ENCODE results near the gene ASAP2.

GRCh38 chr2:9392898-9393765, 186.5 kb downstream of the ASAP2 start:
- TF ChIP-seq CTCF (optimal IDR thresholded peaks at IDR 0.05 in 1 of 3, IDR thresholded peaks at IDR 0.05 in 1 of 3, conservative IDR thresholded peaks at IDR 0.05 in 1 of 3; ENCODE audit: extremely low read depth in 1 of 3, insufficient read depth in 2 of 3, low read length in 3 of 3) (no peak), EZH2 (IDR thresholded peaks at IDR 0.05; ENCODE audit: low read length) (no peak)
